Activated CD4-positive, alpha-beta T cell treated with anti-CD3 and anti-CD28 coated beads, Interleukin-2, amount 10 ng/mL, durations not matched to agents 24 days and 14 days (primary cell): ENCODE results near the gene NFATC2. TPM values are rescaled to one million over a fixed set of nuclear protein-coding genes. Genes with fewer than 3 reads are reported as not detected.

Experiments used
- DNase-seq: peaks from one replicate; pipeline ENCODE4 v3.0.0; 2022
- H3K27ac Mint-ChIP-seq: one replicate; pipeline ENCODE4 v1.8.0; 2022; ENCODE audit warnings: mild to moderate bottlenecking, mixed read lengths
- H3K27me3 Mint-ChIP-seq: one replicate; pipeline ENCODE4 v1.8.0; 2022; ENCODE audit warnings: mixed read lengths
- H3K36me3 Mint-ChIP-seq: one replicate; pipeline ENCODE4 v1.8.0; 2022; ENCODE audit warnings: low read depth, mild to moderate bottlenecking, mixed read lengths
- H3K4me1 Mint-ChIP-seq: one replicate; pipeline ENCODE4 v1.8.0; 2021; ENCODE audit warnings: mixed read lengths
- H3K4me3 Mint-ChIP-seq: one replicate; pipeline ENCODE4 v1.8.0; 2022; ENCODE audit warnings: mild to moderate bottlenecking, moderate library complexity, mixed read lengths
- H3K9me3 Mint-ChIP-seq: one replicate; pipeline ENCODE4 v1.8.0; 2021; ENCODE audit warnings: mixed read lengths
- intact Hi-C: fragments of 100-400 bp; cut with micrococcal nuclease; formaldehyde crosslinking; loops from one replicate; pipeline ENCODE4 v1.15.1; 2023
- total RNA-seq: library from RNA; stranded (reverse); gene quantifications from 2 replicates; pipeline ENCODE4 v1.2.3, GENCODE V29; 2022

NFATC2 gene
- total RNA-seq, 1 donor from 2014 or later = 65.0 TPM

DNA sequence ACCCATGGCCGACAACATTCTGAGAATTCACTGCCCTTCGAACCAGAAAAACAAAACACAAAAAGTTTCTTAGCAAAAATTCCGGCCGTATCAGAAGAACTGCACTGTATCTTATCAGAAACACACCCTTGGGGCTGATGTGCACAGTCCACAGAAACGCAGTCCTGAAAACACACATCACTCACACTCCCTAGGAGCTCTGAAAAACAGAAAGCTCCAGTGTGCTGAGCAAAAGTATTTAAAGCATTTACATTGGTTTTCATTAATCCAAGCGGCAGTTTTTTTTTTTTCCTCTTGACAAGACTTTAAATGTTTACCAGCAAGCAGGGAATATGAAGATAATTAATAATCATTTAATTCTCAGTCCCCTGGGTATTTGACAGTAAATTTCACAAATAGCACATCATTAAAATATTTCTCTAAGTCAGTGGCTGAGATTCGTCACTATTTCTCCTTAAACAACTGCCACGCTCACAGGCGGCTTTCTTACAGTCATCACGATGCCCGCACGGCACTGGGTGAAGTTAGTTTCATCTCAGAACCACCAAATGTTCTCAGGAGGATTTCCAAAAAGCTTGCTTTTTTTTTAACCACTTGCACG, 13.3 kb downstream of the NFATC2 start:
- peak overlapping the region; percentile 98 for H3K27ac Mint-ChIP-seq
- H3K27me3 Mint-ChIP-seq = no peaks in the 10 kb centered on the region
- H3K9me3 Mint-ChIP-seq = no peaks in the 10 kb centered on the region
- peaks cover 76% of the 10 kb centered on the region for H3K4me1 Mint-ChIP-seq
- peak overlapping the region; percentile 78 for H3K4me3 Mint-ChIP-seq
- H3K36me3 Mint-ChIP-seq = peaks cover 41% of the 10 kb centered on the region
- intact Hi-C loops = loop anchor here (2.0 to 5.0 kb wide), 3 partner anchors 142 to 548 kb away; no protein-coding TSS in a partner anchor
- DNase-seq = no peak

DNA sequence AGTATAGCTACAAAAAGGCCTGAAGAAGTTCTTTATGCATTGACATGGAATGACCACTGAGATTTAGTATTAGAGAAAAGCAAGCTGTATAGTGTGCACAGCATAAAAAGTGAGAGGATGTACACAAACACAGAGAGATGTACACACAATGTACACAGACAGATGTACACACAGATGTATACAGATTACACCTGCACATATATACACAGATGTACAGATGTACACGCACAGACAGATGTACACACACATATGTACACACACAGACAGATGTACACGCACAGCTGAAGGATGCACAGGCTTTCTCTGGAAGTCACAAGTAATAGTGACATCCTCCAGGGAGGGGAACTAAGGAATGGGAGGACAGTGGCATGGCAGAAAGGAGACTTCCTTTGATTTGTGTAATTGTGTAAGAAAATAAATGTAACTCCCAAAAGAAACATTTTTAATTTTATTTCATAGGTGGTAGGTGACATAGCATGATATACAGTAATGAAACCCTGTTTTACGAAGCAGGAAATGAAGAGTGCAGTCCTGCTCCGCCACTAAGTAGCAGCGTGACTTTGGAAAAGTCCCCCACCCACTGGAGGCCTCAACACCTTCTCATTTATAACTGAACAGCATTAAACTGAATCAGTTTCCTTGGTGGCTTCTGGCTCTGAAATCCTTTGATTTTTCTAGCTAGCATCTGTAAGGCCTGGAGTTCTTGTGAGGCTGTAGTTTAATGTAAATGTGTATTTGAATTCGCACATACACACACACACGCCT, 14.1 kb downstream of the NFATC2 start:
- peak; percentile 80 for DNase-seq
- intact Hi-C loops = loop anchor here (2.0 to 5.0 kb wide), 3 partner anchors 141 to 548 kb away; no protein-coding TSS in a partner anchor
- no peaks in the 10 kb centered on the region for H3K9me3 Mint-ChIP-seq
- peak overlapping the region; percentile 98 for H3K27ac Mint-ChIP-seq
- peak overlapping the region; percentile 78 for H3K4me3 Mint-ChIP-seq
- H3K36me3 Mint-ChIP-seq = peaks cover 43% of the 10 kb centered on the region
- H3K27me3 Mint-ChIP-seq = no peaks in the 10 kb centered on the region
- peaks cover 69% of the 10 kb centered on the region for H3K4me1 Mint-ChIP-seq

- Mint-ChIP-seq H3K4me3 (peak overlapping the region; percentile 82), H3K27ac (peak overlapping the region; percentile 94), H3K36me3 (peaks cover 49% of the 10 kb centered on the region), H3K9me3 (no peaks in the 10 kb centered on the region), H3K4me1 (peaks cover 66% of the 10 kb centered on the region), H3K27me3 (no peaks in the 10 kb centered on the region)
- intact Hi-C loops = loop anchor here (5.0 kb wide), 2 partner anchors 139 to 464 kb away; no protein-coding TSS in a partner anchor
- DNase-seq = no peak
These were observed 15.8 kb downstream of the NFATC2 start for GRCh38 chr20:51526754-51527153.

GRCh38 chr20:51526106-51526470, 16.4 kb downstream of the NFATC2 start:
- no peak for DNase-seq
- Mint-ChIP-seq H3K9me3 (no peaks in the 10 kb centered on the region), H3K4me1 (peaks cover 61% of the 10 kb centered on the region), H3K27ac (peak overlapping the region; percentile 94), H3K4me3 (peak overlapping the region; percentile 82), H3K36me3 (peaks cover 51% of the 10 kb centered on the region), H3K27me3 (no peaks in the 10 kb centered on the region)
- intact Hi-C loops = loop anchor here (5.0 kb wide), 2 partner anchors 139 to 464 kb away; no protein-coding TSS in a partner anchor

DNA sequence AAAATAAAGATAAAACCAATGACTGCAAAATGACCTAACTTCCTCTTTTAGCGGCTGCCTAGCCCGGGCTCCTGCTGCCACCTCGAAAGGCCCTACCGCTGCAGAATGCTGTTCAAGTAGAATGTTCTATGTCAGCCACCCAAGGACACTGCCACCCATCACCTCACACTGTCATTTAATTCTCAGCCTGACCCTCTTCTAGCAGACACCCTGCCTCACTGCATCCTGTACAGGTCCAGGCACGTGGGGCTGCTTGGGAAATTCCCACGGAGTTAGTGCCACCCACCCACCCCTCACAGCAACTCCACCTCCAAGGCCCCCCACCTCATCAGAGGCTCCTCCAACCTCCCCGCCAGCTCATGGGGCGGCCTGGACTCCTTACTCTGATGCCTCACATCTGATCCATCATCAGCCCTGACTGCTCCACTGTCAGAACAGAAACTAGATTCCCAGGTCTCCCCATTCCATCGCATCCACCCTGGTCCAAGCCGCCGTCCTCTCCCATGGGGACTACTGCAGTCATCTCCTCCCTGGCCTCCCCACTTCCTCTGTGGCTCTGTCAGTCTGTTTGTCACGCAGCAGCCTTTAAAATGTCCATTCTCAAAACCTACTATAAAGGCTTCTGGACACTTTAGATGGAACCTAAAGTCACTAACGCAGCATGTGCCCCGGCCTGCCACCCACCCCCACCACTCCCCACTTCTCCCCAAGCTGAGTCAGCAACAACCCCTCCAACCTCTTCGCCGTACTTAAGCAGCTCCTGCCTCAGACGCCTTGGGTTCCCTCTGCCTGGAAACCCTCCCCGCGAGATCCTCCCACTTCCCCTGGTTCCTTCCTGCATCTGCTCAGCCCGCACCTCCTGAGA, 17.0 kb downstream of the NFATC2 start:
- peak overlapping the region; percentile 94 for H3K27ac Mint-ChIP-seq
- H3K27me3 Mint-ChIP-seq = no peaks in the 10 kb centered on the region
- H3K36me3 Mint-ChIP-seq = peaks cover 50% of the 10 kb centered on the region
- DNase-seq = peak; percentile 80
- peak overlapping the region; percentile 82 for H3K4me3 Mint-ChIP-seq
- H3K4me1 Mint-ChIP-seq = peaks cover 57% of the 10 kb centered on the region
- no peaks in the 10 kb centered on the region for H3K9me3 Mint-ChIP-seq
- intact Hi-C loops = loop anchor here (2.0 to 5.0 kb wide), 3 partner anchors 15 to 463 kb away; no protein-coding TSS in a partner anchor

DNA sequence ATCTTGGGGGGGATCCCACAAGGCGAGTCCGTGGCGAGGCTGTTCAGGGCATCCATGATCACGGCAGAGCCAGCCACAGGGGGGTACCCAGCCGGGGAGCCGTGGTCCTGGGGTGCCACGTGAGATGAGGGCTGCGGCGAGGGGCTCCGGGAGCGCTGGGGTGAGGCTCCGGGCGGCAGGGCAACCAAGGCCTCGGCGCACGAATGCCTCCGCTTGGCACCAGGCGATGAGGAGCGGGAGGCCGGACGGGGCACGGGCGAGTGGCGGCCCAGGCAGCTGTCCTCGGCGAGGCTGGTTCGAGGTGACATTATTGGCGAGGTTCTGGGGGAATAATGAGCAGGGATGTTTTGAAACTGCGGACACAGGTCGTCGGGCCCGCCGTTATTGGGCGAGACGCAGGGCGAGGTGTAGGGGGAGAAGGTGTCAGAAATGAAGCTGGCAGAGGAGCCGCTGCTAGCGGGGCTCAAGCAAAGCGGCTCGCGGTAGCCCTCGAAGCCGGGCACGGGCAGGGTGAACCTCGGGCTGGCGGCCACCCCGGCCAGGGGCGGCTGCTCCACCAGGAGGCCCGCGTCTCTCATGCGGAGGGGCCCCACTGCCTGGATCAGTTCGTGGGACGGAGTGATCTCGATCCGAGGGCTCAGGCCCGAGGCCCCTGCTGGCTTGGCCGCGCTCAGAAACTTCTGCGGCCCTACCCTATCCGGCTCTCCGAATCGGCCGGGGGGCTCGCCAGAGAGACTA, 19.1 kb downstream of the NFATC2 start:
- Mint-ChIP-seq H3K9me3 (no peaks in the 10 kb centered on the region), H3K4me1 (peaks cover 46% of the 10 kb centered on the region), H3K4me3 (no peak overlapping the region), H3K27me3 (no peaks in the 10 kb centered on the region), H3K27ac (no peak overlapping the region), H3K36me3 (peaks cover 60% of the 10 kb centered on the region)
- intact Hi-C loops = loop anchor here (2.0 kb wide), 1 partner anchor 17 kb away; no protein-coding TSS in a partner anchor
- DNase-seq = no peak

DNA sequence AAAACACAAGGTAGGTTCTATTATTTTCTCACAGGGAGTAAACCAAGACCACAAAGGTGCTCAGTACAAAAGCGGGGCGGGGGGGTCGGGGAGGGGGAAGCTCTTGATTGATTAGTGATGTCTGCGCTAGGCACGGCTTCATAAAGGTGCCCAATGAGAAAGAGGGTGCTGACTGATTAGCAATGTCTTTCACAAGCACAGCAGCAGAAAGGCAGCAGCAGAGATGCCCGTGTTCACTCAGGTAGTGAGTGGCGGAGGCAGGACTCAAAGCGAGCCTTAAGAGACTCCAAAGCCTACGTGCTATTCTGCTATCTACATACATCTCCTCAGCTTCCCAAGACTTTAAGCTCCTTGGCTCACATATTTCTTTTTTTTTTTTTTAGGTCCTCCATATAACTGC, 20.3 kb downstream of the NFATC2 start:
- H3K36me3 Mint-ChIP-seq = peaks cover 66% of the 10 kb centered on the region
- DNase-seq = no peak
- no peaks in the 10 kb centered on the region for H3K27me3 Mint-ChIP-seq
- H3K4me1 Mint-ChIP-seq = peaks cover 45% of the 10 kb centered on the region
- H3K27ac Mint-ChIP-seq = peak overlapping the region; percentile 25
- H3K4me3 Mint-ChIP-seq = no peak overlapping the region
- H3K9me3 Mint-ChIP-seq = no peaks in the 10 kb centered on the region
- intact Hi-C loops = no loop called here

- H3K27me3 Mint-ChIP-seq = no peaks in the 10 kb centered on the region
- no peak for DNase-seq
- no peak overlapping the region for H3K4me3 Mint-ChIP-seq
- intact Hi-C loops = no loop called here
- H3K4me1 Mint-ChIP-seq = peaks cover 53% of the 10 kb centered on the region
- H3K27ac Mint-ChIP-seq = no peak overlapping the region
- peaks cover 77% of the 10 kb centered on the region for H3K36me3 Mint-ChIP-seq
- H3K9me3 Mint-ChIP-seq = no peaks in the 10 kb centered on the region
These were observed 24.7 kb downstream of the NFATC2 start for GRCh38 chr20:51517839-51518238.

- no peaks in the 10 kb centered on the region for H3K27me3 Mint-ChIP-seq
- peaks cover 76% of the 10 kb centered on the region for H3K36me3 Mint-ChIP-seq
- intact Hi-C loops = no loop called here
- peaks cover 55% of the 10 kb centered on the region for H3K4me1 Mint-ChIP-seq
- no peak overlapping the region for H3K27ac Mint-ChIP-seq
- no peaks in the 10 kb centered on the region for H3K9me3 Mint-ChIP-seq
- DNase-seq = no peak
- H3K4me3 Mint-ChIP-seq = no peak overlapping the region
These were observed 25.7 kb downstream of the NFATC2 start for GRCh38 chr20:51516855-51517254.

DNA sequence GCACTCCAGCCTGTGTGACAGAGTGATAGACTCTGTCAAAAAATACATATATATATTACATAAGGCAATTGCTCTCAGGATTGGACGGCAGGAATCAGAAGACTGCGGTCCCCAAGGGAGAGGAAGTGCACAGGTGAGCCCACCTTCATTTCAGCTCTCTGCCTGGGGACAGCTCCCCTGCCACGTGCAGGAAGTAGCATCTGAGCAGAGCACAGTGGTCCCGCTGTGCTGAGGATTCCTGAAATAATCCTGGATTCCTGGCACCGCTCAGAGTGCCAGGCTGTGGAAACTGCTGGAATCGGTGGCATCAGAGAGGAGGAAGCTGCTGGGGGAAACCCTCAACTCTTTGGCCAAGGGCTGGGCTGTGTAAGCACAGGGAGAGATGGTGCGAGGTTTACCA, 27.7 kb downstream of the NFATC2 start:
- intact Hi-C loops = no loop called here

DNA sequence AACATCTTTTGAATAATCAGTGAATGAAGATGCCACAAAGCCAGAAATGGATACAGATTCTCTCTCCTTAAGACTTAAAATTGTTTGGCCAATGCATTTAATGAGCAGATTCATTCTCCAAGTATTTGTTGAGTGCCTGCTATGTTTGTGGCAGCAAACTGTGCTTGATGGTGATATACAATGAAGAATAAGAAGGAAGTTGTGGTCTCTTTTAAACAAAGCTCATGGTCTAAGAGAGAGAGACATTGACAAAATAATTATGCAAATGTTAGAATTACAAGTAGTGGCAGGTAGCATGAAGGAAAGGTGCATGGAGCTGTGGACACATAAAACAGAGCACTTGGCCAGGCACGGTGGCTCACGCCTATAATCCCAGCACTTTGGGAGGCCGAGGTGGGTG, 28.3 kb downstream of the NFATC2 start:
- Mint-ChIP-seq H3K27ac (no peak overlapping the region), H3K27me3 (no peaks in the 10 kb centered on the region), H3K4me3 (peak overlapping the region; percentile 61), H3K9me3 (no peaks in the 10 kb centered on the region), H3K36me3 (peaks cover 85% of the 10 kb centered on the region), H3K4me1 (peaks cover 66% of the 10 kb centered on the region)
- intact Hi-C loops = no loop called here
- no peak for DNase-seq

More for the DNA sequence above, 27.7 kb downstream of the NFATC2 start:
- Mint-ChIP-seq H3K36me3 (peaks cover 81% of the 10 kb centered on the region), H3K27me3 (no peaks in the 10 kb centered on the region), H3K4me1 (peaks cover 63% of the 10 kb centered on the region), H3K9me3 (no peaks in the 10 kb centered on the region), H3K27ac (peak overlapping the region; percentile 56), H3K4me3 (peak overlapping the region; percentile 10)
- DNase-seq = no peak

GRCh38 chr20:51513545-51513944, 29.0 kb downstream of the NFATC2 start:
- intact Hi-C loops = no loop called here
- Mint-ChIP-seq H3K4me1 (peaks cover 71% of the 10 kb centered on the region), H3K9me3 (no peaks in the 10 kb centered on the region)

DNA sequence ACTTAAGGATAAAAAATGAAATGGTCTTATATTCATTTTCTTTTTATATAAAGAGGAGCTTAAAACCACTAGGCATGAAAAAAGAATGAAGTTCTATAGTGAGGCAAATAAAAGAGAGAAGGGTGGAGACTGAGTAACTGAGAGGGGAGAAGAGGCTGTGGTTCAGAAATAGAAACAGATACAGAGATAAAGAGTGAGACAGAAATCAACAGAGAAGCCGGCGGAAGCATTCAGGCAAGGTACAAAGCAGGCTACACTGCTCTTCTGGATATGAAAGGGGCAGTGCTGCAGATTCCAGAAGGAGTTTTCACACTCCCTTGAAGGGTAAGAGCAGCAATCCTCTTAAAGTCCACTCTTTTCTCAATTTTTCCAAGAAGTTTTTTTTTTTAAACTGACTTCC, 29.9 kb downstream of the NFATC2 start:
- peak overlapping the region; percentile 84 for H3K27ac Mint-ChIP-seq
- H3K4me1 Mint-ChIP-seq = peaks cover 66% of the 10 kb centered on the region
- H3K36me3 Mint-ChIP-seq = peaks cover 86% of the 10 kb centered on the region
- no peaks in the 10 kb centered on the region for H3K27me3 Mint-ChIP-seq
- H3K4me3 Mint-ChIP-seq = peak overlapping the region; percentile 31
- intact Hi-C loops = loop anchor here (1.0 kb wide), 4 partner anchors 12 to 32 kb away; no protein-coding TSS in a partner anchor
- peak; percentile 81 for DNase-seq
- no peaks in the 10 kb centered on the region for H3K9me3 Mint-ChIP-seq

More at GRCh38 chr20:51513545-51513944, 29.0 kb downstream of the NFATC2 start:
- H3K27ac Mint-ChIP-seq = peak overlapping the region; percentile 84
- peaks cover 86% of the 10 kb centered on the region for H3K36me3 Mint-ChIP-seq
- H3K4me3 Mint-ChIP-seq = peak overlapping the region; percentile 61
- no peak for DNase-seq
- H3K27me3 Mint-ChIP-seq = no peaks in the 10 kb centered on the region
